A673 (cell line): Measurements from ENCODE around the gene FPR1.

Experiments used
- EZH2 ChIP-seq: fragments of 200-600 bp; sonication (generic); IDR thresholded peaks from 2 replicates; pipeline ENCODE4 v1.6.1; 2017; ENCODE audit warnings: borderline replicate concordance, low read depth, mild to moderate bottlenecking, mixed read lengths, antibody characterized with exemption, low read length; ENCODE audit not compliant: poor library complexity, severe bottlenecking
- TF ChIP-seq, protein P1 (sequence below): fragments of 300-800, 200-600 bp; sonication (generic); conservative IDR thresholded peaks from 2 replicates; pipeline ENCODE4 v1.5.1; 2017; ENCODE audit warnings: low read depth, mild to moderate bottlenecking, antibody characterized with exemption, low read length, moderate library complexity, mixed read lengths

GRCh38 chr19:51788029-51788428 is 36.4 kb upstream of the FPR1 start:
- TF ChIP-seq, protein P1, sequence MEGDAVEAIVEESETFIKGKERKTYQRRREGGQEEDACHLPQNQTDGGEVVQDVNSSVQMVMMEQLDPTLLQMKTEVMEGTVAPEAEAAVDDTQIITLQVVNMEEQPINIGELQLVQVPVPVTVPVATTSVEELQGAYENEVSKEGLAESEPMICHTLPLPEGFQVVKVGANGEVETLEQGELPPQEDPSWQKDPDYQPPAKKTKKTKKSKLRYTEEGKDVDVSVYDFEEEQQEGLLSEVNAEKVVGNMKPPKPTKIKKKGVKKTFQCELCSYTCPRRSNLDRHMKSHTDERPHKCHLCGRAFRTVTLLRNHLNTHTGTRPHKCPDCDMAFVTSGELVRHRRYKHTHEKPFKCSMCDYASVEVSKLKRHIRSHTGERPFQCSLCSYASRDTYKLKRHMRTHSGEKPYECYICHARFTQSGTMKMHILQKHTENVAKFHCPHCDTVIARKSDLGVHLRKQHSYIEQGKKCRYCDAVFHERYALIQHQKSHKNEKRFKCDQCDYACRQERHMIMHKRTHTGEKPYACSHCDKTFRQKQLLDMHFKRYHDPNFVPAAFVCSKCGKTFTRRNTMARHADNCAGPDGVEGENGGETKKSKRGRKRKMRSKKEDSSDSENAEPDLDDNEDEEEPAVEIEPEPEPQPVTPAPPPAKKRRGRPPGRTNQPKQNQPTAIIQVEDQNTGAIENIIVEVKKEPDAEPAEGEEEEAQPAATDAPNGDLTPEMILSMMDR, result no peak
- no peak for TF ChIP-seq EZH2
